ENCODE results near the gene EFCAB8.

The EFCAB8 gene, protein sequence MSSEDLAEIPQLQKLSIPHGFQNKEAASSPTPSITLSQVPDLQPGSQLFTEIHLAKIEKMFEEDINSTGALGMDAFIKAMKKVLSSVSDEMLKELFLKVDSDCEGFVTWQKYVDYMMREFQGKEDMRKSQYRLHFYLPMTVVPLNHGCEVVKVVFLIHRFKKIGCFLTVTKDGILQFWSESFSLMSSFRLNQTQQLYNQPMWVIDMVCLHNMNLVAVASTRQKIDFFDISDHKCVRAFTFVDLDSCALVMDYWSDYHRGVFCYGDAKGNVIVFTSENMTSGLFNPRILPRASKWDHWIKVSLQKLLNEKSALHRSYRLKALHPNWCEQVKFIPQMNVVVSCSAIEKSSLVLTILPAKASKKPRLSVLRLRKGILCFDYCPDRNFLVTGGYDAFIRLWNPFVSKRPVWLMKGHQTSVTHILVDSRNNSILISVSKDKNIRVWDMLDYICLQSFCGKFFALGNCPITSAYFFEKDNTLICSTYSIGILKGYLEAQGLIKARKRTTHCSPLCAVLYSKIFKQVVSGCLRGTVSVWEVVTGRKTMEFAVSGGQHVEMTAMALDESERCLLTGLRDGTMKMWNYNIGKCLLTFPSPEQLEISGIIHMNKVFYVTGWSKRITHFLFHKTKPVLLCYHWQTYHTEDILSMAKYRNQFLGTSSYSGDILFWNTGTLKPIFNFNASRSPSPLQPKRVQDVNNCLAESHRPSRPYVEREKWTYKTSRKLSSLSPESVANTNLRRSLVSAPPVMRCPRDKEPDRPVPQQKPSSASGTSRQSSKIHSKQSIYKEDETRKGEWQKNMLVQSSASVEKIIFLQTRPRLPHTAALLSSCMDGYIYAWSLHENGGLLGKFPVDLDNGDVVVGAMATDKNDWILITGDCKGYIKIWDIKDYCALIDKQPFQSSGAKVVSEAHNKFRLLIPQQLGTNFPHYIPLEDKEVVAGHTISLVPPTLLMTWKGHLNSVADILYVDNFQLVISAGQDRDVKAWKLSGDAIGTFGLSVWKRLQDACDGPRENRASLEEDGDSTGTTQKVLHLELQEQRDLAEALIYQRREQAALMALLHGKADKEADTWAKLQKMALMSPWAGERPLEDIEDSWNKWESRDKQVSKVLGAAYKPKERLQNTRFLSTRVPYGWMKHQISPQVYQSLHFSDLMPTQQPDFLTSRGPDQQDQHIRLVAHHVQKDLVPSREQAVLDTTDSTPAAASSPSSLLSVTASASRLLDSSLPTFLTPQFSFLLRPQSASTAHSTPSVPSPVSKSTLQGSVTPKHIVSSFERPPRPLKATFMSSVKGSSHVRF

DNA sequence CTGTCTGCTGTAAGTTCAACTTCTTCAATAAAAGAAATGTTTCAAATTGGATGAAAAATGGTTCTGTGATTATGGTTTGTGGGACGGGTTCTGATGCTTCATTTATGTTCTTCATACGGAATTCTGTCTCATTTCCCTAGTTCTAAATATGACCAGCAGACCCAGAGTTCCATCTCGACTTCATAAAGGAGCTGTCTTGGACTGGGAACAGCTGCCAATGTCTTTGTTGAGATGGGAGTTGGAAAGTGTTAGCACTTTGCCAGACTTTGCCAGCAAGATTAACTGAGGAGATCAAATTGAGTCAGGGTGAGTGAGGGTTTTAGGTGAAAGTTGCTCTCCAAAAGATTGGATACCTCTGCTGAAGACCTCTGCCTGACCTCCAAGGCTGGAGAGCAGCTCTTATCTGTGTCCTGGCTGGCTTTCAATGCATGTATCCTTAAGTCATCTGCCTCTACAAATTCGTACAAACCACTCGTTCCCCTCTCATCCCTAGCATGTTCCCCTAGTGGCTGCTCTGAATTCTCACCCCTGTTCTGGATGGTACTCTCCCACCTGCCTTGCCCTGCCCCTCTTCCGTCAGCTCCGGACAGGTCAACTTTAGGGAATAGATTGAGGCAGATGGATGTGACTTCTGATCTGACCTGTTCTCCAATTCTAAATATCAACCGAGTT is at the start of gene EFCAB8:
EFCAB8 (plus strand) TSS at position 223 of the 672 bp plus-strand sequence. CDS start 4,870 bp downstream, outside the sequence.
- DNase-seq (ENCODE audit: low spot score), result no peak
- in situ Hi-C loops (cut with MboI; ENCODE audit: low sequenced_read_pairs, unreplicated experiment), result no loop called here
- TF ChIP-seq, protein P1, sequence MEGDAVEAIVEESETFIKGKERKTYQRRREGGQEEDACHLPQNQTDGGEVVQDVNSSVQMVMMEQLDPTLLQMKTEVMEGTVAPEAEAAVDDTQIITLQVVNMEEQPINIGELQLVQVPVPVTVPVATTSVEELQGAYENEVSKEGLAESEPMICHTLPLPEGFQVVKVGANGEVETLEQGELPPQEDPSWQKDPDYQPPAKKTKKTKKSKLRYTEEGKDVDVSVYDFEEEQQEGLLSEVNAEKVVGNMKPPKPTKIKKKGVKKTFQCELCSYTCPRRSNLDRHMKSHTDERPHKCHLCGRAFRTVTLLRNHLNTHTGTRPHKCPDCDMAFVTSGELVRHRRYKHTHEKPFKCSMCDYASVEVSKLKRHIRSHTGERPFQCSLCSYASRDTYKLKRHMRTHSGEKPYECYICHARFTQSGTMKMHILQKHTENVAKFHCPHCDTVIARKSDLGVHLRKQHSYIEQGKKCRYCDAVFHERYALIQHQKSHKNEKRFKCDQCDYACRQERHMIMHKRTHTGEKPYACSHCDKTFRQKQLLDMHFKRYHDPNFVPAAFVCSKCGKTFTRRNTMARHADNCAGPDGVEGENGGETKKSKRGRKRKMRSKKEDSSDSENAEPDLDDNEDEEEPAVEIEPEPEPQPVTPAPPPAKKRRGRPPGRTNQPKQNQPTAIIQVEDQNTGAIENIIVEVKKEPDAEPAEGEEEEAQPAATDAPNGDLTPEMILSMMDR (IDR thresholded peaks at IDR 0.05; ENCODE audit: borderline replicate concordance, control extremely low read depth, extremely low read depth, insufficient read depth, missing control alignments), result no peak

DNA sequence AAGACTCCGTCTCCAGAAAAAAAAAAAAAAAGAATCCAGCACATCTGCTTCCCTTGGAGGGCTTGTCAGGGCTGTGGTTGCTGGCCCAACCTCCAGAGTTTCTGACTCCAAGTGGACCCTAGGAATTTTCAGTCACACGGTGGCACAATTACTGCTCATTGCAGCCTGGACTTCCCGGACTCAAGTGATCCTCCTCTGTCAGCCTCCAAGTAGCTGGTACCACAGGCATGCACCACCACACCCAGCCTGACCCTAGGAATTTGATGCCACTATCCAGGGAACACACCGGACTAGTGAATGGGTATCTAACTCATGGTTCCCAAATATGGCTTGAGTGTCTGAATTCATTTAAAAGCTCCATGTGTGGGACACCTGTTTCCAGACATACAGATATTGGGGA is 48.8 kb upstream of the EFCAB8 start:
- TF ChIP-seq, protein P1 (IDR thresholded peaks at IDR 0.05; ENCODE audit: borderline replicate concordance, control extremely low read depth, extremely low read depth, insufficient read depth, missing control alignments), result no peak
- DNase-seq (ENCODE audit: low spot score), result no peak
- in situ Hi-C loops (cut with MboI; ENCODE audit: low sequenced_read_pairs, unreplicated experiment), result no loop called here

DNA sequence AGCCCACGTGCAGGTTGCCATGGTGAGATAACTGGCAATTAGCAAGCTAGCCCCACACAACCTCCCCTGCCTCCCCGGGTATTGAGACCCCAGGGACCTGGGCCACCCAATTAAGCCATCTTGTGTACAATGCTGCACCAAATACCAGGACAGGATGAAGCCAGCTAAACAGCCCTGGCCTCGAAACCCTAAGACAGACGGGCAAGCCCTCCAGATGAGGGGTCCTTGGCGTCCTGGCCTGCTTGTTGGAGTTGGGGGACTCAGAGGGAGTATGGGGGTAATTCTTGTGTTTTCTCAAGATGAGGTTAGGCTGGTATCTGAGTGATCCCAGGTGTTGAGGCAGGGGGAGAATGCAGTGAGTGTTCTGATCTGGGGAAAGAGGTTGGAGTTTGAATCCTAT is 47.8 kb upstream of the EFCAB8 start:
- TF ChIP-seq, protein P1 (IDR thresholded peaks at IDR 0.05; ENCODE audit: borderline replicate concordance, control extremely low read depth, extremely low read depth, insufficient read depth, missing control alignments), result no peak
- in situ Hi-C loops (cut with MboI; ENCODE audit: low sequenced_read_pairs, unreplicated experiment), result no loop called here
- DNase-seq (ENCODE audit: low spot score), result no peak

DNA sequence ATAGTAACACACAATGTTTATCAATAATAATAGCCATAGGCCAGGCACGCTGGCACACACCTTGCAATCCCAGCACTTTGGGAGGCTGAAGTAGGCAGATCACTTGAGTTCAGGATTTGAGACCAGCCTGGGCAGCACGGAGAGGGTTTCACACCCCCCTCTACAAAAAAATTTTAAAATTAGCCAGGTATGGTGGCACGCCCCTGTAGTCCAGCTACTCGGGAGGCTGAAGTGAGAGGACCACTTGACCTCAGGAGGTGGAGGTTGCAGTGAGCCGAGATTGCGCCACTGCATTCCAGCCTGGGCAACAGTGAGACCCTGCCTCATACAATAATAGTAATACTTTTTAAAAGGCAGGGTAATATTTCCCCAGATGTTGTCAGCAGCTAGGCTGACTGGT is 46.8 kb upstream of the EFCAB8 start:
- TF ChIP-seq, protein P1 (IDR thresholded peaks at IDR 0.05; ENCODE audit: borderline replicate concordance, control extremely low read depth, extremely low read depth, insufficient read depth, missing control alignments), result no peak
- no peak for DNase-seq (ENCODE audit: low spot score)
- in situ Hi-C loops (cut with MboI; ENCODE audit: low sequenced_read_pairs, unreplicated experiment), result no loop called here

DNA sequence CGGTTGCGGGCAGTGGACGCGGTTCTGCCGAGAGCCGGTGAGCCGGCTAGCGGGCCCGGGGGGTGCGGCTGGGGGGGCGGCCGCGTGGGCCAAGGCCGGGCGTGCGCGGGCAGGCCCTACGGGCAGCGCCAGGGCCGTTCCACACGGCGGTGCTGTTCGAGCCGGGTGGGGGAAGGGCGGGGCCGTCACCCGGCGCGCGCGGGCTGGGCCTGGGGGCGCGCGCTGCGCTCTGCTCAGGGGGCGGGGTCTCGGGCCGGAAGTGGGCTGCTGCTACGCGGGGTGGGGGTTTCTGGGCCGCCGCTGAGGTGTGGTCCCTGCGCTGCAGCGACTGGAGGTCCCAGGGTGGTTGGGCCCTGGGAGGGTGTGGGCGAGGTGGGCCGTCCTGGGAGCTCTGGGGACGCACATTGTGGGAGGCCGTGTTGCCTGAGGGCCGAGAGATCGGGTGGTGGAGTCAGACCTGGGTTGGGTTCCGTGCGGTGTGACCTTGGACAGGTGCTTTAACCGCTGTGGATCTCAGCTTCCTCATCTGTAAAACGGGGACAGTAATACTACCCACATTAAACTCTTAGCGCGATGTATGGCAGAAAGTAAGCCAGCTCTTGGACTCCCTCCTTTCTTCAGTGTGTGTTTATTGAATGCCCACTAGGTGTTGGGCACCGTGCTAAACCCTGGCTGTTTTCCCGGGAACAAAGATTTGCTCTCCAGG is 38.6 kb upstream of the EFCAB8 start:
- DNase-seq (ENCODE audit: low spot score), result peak; percentile 89
- in situ Hi-C loops (cut with MboI; ENCODE audit: low sequenced_read_pairs, unreplicated experiment), result no loop called here
- TF ChIP-seq, protein P1 (IDR thresholded peaks at IDR 0.05; ENCODE audit: borderline replicate concordance, control extremely low read depth, extremely low read depth, insufficient read depth, missing control alignments), result no peak
